Measurements from ENCODE around the gene CACNA1I.

The CACNA1I gene

GRCh38 chr22:39734866-39735265 lies 164.3 kb downstream of the CACNA1I start:
- no peak for DNase-seq (ENCODE audit: low read depth)
- TF ChIP-seq, protein P1, sequence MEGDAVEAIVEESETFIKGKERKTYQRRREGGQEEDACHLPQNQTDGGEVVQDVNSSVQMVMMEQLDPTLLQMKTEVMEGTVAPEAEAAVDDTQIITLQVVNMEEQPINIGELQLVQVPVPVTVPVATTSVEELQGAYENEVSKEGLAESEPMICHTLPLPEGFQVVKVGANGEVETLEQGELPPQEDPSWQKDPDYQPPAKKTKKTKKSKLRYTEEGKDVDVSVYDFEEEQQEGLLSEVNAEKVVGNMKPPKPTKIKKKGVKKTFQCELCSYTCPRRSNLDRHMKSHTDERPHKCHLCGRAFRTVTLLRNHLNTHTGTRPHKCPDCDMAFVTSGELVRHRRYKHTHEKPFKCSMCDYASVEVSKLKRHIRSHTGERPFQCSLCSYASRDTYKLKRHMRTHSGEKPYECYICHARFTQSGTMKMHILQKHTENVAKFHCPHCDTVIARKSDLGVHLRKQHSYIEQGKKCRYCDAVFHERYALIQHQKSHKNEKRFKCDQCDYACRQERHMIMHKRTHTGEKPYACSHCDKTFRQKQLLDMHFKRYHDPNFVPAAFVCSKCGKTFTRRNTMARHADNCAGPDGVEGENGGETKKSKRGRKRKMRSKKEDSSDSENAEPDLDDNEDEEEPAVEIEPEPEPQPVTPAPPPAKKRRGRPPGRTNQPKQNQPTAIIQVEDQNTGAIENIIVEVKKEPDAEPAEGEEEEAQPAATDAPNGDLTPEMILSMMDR (conservative IDR thresholded peaks at IDR 0.05; ENCODE audit: control insufficient read depth, insufficient read depth, low read depth, low read length): no peak
- H3K4me3 ChIP-seq (ENCODE audit: control insufficient read depth, low read depth, low read length): no peak overlapping the region

GRCh38 chr22:39735776-39736175 lies 165.2 kb downstream of the CACNA1I start:
- no peak for DNase-seq (ENCODE audit: low read depth)
- TF ChIP-seq, protein P1 (conservative IDR thresholded peaks at IDR 0.05; ENCODE audit: control insufficient read depth, insufficient read depth, low read depth, low read length): no peak
- H3K4me3 ChIP-seq (ENCODE audit: control insufficient read depth, low read depth, low read length): no peak overlapping the region

DNA sequence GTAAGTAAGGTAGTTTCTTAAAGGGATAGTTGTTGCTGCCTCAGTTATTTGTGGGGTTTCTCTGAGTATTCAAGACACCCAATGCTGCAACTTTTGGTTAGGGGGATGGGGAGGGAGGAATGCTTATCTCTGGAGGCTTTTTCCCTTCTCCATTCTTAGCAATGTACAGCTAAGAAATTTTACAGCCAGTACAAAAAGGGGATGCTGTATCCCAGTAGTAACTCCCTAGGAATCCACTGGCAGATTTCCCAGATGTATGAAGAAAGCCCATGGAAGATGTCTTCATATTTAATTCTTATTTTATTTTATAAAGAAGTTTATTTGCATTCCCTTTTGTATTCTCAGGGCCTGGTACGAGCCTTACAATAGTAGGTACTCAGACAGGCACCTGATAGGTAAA lies 168.2 kb downstream of the CACNA1I start:
- TF ChIP-seq, protein P1 (conservative IDR thresholded peaks at IDR 0.05; ENCODE audit: control insufficient read depth, insufficient read depth, low read depth, low read length): no peak
- H3K4me3 ChIP-seq (ENCODE audit: control insufficient read depth, low read depth, low read length): no peak overlapping the region
- DNase-seq (ENCODE audit: low read depth): peak; percentile 46
